NCI-H2227 treated with DMSO at 0.1 percent for 48 hours (cell line): ENCODE measurements around the gene LRRC63.
"Not testable (repeated sequence)": the region's sequence is repeated elsewhere in the genome, so short reads cannot be mapped to it uniquely, and the experiment has no call there.

Experiments used
- DNase-seq: peaks from one replicate; lab custom pipeline; 2025; lab: John Stamatoyannopoulos, UW

The LRRC63 gene, protein sequence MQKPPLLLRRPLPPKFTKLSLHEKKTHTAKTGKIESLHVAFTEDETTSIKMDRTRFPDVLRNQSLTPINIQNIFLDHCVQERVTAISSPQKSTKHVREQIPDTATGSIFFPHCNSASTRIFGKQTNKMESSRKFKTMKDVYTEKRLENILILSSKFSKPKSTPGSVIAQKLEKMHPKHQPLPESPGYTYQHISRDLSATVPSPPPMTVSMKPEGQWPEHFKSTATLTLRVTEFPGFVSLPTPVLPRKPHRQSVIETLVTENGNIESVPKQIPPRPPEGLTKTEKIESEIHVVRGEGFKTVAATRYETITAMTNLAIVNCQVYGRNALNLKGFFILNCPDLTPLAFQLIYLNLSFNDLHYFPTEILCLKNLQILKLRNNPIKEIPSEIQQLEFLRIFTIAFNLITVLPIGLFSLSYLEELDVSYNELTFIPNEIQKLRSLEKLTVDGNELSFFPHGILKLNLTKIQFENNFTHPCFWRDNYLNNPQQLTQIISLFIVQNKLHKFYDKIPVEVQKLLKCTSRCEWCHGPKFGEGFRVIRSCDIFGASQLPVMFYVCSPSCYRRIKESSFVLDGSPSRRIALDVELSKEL

GRCh38 chr13:46211483-46212351 is at the start of gene LRRC63:
LRRC63 (plus strand) TSS chr13:46211928; CDS start chr13:46213035, 1,107 bp downstream.
- no peak for DNase-seq

GRCh38 chr13:46162741-46163140 is 49.0 kb upstream of the LRRC63 start:
- DNase-seq, result not testable (repeated sequence)

GRCh38 chr13:46164661-46165060 is 47.1 kb upstream of the LRRC63 start:
- DNase-seq, result no peak

DNA sequence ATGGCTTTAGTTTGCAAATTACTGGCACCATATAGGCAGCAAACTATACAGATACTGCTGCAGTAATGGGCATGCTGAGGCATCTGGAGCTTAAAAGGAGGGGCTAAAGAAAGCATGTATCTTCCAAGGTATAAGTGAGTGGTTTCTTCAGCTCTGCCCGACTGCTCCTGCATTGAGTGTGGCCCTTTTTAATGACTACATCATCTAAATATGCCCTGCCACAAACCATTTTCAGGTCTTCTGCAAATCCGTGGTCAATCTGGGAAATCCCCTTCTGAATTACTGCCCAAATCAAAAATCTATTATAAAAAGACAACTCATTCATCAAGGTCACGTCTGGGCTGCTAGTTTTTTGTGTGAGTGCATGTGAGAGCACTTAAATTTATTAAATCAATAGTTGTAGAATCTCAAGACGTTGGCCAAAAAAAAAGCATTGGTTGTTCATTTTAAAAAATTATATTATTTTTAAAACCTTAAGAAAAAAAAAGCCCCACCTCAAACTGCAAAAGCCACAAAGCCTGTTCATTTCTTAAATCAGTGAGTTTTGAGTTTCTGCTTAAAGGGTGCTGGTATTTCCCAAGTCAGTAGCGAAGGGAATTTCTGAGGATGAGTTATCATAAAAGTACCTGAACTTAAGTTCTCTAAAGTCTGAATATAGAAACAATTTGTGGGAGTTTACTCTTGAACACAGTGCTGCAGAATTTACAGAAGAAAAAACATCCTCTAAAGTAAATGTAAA is 46.1 kb upstream of the LRRC63 start:
- DNase-seq, result no peak

DNA sequence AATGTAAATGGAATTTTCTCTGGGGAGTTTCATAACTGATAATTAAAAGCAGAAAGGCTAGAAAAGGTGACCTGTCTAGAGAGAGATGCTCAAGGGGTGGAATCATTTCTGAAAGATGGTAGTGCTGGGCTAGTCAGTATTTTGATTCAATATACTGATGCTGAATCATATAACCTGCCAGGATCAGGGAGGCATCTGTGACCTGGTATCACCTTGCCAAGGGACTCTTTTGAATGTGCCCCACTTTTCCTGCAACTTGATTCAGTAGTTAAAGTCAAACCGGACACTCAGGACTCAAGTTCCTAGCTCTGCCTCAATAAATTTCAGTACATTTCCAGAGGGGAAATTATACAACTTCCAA is 45.5 kb upstream of the LRRC63 start:
- no peak for DNase-seq

GRCh38 chr13:46166947-46167610 is 44.6 kb upstream of the LRRC63 start:
- no peak for DNase-seq

DNA sequence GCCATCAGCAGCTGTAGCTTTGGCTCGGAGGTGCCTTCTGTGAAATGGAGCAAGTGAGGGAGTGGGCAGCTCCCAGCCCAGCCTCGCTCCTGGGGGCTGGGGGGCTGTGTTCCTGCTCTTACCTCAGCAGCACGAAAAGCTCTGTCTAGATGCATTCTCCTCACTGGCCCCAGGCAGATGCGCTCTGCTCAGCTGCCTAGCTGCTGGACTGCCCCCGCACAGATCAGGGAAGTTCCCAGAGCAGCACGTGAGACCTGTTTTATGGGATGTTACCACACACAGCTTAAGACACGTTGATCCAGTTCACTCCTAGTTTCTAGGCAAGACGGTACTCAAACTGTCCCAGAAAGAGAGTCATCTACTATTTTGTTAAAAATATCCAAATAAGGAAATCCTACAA is 43.4 kb upstream of the LRRC63 start:
- no peak for DNase-seq

DNA sequence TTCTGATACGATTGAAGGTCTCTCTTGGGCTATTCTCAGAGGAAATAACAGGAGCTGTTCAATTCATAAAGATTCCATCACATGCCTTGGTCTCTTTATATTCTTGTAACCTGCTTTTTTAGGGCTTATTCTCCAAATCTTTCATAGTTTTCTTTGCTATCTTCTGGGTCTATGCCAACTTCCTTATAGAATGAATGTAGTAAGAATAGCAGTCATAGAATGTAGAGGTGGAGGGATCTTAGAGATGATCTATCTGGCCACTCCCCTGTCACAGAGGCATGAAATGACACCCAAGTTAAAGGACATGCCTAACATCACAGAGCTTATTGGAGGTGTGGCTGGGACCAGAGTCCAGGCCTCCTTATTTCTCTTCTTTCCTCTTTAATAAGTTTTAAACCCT is 42.9 kb upstream of the LRRC63 start:
- no peak for DNase-seq

DNA sequence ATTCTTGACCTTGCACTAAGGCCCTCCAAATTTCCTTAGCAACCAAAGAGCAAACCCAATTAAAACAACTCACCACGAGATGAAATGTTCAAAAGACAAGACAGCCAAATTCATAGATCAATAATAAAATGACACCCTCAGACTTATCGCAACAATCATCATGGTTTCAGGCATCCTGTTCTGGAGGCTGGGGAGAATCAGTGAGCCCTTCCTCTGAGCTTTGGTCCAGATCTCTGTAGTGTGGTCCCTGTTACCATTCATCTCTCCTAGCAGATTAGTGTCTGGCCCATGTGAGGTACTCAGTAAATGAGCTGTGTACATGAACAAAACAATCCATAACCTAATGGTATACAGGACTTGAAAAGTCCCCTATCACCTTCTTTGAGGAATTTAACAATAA is 42.0 kb upstream of the LRRC63 start:
- no peak for DNase-seq

DNA sequence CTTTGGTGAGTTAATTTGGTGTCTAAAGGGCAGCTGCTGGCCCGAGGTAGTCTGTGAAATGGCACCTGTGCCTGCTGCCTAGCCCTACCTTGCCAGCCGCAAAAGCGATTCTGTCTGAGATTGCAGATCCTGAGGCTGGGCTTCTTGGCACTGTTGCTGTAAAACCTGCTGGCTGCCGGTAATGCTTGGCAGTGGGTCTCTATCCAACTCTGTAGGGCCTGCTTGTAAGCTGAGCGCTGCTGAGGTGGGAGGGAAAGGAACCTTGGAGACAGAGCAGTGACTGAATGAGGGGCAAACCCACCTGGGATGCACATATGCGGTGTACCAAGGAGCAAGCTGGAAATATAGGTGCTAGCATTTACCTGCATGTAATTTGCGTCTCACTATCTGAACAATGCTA is 41.5 kb upstream of the LRRC63 start:
- no peak for DNase-seq

DNA sequence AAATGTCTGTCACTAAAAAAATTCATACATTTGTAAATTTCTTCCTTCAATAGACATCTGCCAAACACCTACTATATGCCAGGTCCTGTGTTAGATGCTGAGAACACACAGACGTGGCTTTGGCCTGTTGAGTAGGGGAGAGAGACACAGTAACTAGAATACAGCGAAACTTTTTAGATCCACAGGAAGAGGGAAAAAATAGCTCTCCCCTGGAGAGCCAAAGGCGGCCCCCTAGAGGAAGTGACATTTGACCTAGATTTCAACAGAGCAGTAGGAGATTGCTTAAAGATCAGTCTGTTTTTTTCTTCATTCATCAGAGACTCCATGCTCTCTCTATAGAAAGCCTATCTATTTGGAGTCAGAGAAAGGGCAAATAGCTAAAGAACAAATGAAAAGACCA is 41.0 kb upstream of the LRRC63 start:
- DNase-seq, result no peak

DNA sequence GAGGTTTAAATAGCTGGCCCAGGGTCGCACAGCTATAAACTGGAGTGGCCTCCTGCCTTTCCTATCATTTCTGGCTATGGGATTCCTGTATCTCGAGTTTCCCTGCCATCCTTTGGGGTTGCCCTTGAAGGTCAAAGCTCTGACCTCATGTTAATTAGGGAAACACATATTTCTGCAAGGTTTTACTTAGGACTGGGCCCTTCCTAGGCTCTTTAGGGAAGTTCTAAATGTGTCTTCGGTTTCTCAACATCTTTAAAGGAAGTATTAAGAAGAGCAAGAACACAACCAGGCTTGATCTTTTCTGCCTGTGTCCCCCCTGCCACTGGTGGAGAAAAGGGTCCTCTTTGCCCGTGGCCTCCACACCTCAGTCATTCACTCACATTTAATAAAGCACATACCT is 40.5 kb upstream of the LRRC63 start:
- no peak for DNase-seq

DNA sequence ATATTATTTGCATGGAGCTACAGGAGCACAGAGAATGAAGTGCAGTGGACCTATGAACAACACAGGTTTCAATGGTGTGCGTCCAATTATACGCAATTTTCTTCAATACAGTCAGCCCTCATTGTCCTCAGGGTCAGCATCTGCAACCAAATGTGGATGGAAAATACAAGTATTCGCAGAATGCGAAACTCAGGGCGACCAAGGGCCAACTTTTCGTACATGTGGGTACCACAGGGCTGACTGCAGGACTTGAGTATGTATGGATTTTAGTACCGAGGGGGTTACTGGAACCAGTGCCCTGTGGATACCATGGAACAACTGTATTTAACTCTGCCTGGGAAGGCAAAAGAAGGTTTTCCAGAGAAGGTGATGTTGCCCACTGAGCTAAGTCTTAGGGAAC is 40.0 kb upstream of the LRRC63 start:
- no peak for DNase-seq

GRCh38 chr13:46172531-46172991 is 39.2 kb upstream of the LRRC63 start:
- no peak for DNase-seq

DNA sequence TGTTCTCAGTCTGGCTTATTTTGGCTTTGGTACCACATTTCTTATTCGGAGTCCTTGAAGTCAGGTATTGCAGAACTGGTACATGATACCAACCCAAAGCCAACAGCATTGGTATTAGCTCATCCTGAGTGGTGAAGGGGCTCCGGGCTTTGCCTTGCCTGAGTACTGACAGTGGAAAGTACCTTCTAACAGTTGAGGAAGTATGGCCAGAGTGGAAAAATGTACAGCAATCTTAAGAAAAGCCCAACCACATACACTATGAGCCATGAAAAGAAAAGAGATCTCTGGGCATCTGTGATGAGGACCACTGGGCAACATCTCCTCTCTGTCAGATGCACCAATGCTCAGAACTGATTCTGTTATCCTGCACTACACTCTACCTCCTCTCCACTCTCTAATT is 38.1 kb upstream of the LRRC63 start:
- DNase-seq, result no peak

GRCh38 chr13:46176756-46177155 is 35.0 kb upstream of the LRRC63 start:
- DNase-seq, result no peak

DNA sequence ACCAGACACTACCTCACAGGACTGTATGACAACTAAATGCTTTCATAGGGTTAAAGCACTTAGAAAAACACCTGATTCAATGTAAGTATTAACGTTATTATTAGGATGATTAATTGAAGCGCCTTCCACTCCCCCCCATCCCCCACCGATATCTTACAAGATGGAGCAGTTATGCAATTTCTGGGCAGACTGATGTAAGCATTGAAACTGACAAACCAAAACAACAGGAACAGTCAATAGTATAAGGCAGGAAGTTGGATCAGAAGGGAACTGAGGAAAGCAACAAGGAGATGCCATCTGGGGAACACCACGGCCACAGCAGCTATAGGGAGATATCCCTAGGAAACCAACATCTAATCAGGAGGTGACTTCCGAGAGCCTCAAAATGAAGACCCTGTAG is 33.6 kb upstream of the LRRC63 start:
- no peak for DNase-seq

GRCh38 chr13:46178821-46179220 is 32.9 kb upstream of the LRRC63 start:
- no peak for DNase-seq

GRCh38 chr13:46179491-46179908 is 32.2 kb upstream of the LRRC63 start:
- no peak for DNase-seq

DNA sequence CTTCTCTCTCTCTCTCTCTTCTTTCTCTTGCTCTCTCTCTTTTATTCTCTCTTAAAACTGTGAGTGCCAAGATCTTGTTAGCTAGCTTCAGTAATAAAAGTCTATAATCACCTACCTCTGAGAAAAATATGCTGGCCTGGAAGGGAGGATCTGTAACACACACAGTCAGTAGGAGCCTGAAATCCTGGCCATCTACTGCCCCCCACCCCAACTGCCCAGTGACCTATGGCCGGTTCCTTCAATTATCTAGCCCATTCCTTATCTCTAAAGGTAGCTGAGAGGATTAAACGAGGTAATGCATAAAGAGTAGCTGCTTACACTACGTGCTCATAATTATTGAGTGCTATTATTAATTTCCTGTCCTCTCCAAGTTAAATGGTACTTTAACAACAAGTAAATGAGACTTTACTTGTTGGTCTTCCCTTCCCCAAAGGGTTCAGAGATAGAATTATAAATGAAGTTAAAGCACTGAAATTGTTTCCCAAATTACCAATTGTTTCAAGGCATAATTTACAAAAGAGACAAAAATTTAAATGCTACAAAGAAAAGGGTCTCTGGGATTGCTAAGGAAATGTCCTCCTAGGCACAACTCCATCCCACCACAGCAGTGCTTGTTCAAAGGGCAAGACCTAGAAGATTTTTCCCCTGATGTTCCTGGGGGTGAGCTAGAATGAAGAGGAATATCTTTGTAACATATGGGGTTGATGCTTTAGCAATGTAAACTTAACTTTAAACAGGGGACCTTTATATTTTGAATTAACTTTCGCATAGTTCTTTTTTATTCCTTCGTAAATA is 31.6 kb upstream of the LRRC63 start:
- DNase-seq, result no peak

GRCh38 chr13:46181377-46181839 is 30.3 kb upstream of the LRRC63 start:
- no peak for DNase-seq
